Left hindlimb (tissue), 1 donor: ENCODE results near the gene ESF1.

Experiments
- DNase-seq: peaks from one replicate; pipeline ENCODE4 v3.0.0-alpha.2; 2018

The ESF1 gene

DNA sequence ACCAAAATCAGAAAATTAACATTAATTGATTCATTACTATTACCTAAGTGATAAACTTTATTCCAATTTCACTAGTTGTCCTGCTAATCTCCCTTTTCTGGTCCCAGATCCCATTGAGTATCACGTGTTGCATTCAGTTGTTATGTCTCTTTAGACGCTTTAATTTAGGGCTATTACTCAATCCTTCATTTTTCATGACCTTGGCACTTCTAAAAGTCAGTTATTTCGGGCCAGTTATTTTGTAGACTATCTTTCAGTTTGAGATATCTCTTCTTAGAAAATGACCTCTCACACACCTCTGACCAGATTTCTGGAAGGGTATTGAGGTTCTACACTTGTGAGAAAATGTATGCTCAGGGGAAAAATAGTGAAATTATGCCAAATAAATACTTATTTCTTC, 112.0 kb downstream of the ESF1 start:
- DNase-seq, result no peak

DNA sequence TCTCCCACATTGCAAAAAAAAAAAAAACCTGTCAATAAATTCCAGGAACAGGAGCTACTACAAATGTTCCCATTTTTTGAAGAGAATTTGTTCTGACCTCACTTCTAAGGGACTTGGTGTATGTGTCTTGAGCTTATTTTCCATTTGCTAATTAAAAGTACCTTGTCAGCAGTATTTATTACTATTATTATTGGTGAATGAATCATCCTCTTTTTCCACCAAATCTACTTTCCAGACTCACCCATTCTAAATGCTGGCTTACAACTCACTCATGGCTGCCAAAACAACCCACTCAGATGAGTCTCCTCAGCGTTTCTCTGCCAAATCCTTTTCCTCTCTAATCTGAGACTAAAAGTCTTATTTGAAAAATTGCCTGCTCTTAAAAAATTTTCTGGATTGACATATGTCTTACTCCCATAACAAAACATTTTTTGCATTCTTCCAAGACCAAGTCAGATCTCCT, 112.8 kb downstream of the ESF1 start:
- peak; percentile 69 for DNase-seq

DNA sequence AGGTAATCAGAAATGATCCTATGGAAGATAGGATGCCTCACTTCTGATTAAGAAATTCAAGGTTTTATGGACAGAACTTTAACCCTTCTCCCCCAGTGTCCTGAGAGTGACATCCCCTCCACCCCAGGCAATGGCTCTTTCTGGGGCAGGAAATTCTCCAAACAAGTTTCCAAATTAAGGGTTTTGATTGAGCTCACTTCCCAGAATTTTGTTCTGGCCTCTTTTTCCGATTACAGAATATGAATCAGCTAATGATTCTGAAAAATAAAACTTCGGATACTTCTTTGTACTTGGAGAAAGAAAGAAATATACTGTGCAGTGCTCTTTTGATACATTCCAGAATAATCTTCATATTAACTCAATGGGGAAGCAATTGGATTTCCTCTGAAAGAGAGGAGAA, 113.2 kb downstream of the ESF1 start:
- DNase-seq, result no peak

DNA sequence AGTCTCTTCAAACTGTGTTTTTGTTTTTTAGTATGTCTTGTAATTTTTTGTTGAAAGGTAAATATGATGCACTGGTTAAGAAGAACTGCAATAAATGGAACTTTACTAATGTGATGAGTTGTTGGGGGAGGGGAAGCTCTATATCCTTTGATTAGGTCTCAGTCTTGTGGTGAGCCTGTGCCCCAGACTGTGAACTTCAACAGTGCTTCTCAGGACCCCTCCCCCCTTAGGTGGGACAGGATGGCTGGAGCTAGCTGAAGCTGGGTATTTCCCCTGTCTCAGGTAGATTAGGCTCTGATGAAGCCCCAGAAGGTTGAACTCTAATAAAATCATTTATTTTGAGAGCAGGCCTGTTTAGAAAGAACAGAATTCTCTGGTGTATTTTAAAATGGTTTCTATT, 114.6 kb downstream of the ESF1 start:
- DNase-seq, result no peak

DNA sequence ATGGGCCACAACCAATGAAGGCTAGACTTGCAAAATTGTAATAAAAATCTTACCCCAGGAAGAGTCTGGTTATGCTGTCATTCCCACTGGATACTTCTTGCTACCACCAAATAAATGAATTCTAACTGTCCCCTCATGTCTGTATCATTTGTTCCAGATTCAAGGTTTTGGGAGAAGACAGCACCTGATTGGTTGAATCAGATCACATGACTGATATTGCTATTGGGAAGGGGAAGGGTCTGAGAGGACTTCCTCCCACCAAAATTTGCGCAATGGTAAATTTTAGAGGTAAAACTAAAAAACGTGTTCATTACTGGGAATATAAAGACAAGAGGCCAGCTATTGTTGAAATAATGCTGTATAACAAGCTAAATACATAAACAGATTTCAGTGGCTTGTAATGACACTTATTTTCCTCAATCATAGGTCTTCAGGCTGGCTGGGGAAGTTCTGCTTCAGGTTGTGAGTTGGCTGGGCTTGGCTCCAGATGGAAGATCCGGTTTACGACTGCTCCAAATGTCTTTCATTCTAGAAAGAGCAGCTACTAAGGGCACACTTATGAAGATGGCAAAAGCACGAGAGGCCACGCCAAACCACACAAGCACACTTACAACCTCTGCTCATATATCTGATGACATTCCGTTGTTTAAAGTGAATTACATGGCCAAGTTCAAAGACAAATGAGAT, 118.9 kb downstream of the ESF1 start:
- DNase-seq, result no peak
